CD14-positive monocyte (primary cell): ENCODE measurements around the gene EPYC. TPM values are rescaled to one million over a fixed set of nuclear protein-coding genes. Genes with fewer than 3 reads are reported as not detected.

Experiments
- DNase-seq, 3 donors: peaks; one replicate each; pipeline ENCODE4 v3.0.0-alpha.2; 2011 to 2022
- H2AFZ ChIP-seq: 2 replicates; pipeline ENCODE4 v1.6.0; 2012; ENCODE audit warnings: mild to moderate bottlenecking, low read depth, low read length, inconsistent platforms; ENCODE audit not compliant: insufficient read depth, poor library complexity, severe bottlenecking
- H3K27ac ChIP-seq, 2 donors: 1 replicate in 1 of 2; 2 replicates in 1 of 2; pipeline ENCODE4 v1.5.1; 2012 to 2013; ENCODE audit warnings: low read length in 2 of 2, control low read depth in 1 of 2, inconsistent platforms in 1 of 2, low read depth in 1 of 2, mild to moderate bottlenecking in 1 of 2
- H3K27me3 ChIP-seq, 2 donors: one replicate each; pipeline versions ENCODE4 v1.6.0 to v1.6.1; 2011 to 2013; ENCODE audit warnings: low read length in 2 of 2; ENCODE audit not compliant: control insufficient read depth in 2 of 2, insufficient read depth in 2 of 2
- H3K36me3 ChIP-seq, 2 donors: replicated peaks in 1 of 2; 1 replicate in 1 of 2; 2 replicates in 1 of 2; pipeline versions ENCODE4 v1.5.1 to v1.6.1; 2012 to 2013; ENCODE audit warnings: low read length in 2 of 2, control low read depth in 1 of 2, inconsistent platforms in 1 of 2, mild to moderate bottlenecking in 1 of 2; ENCODE audit not compliant: insufficient read depth in 2 of 2, control insufficient read depth in 1 of 2
- H3K4me1 ChIP-seq, 2 donors: 1 replicate in 1 of 2; 2 replicates in 1 of 2; pipeline versions ENCODE4 v1.5.1 to v1.6.1; 2012 to 2013; ENCODE audit warnings: low read length in 2 of 2, control low read depth in 1 of 2, inconsistent platforms in 1 of 2, mild to moderate bottlenecking in 1 of 2, moderate library complexity in 1 of 2; ENCODE audit not compliant: insufficient read depth in 2 of 2, control insufficient read depth in 1 of 2
- H3K4me2 ChIP-seq: replicated peaks from 2 replicates; pipeline ENCODE3; 2012; ENCODE audit warnings: low read length, moderate library complexity, mild to moderate bottlenecking; ENCODE audit not compliant: poor library complexity, severe bottlenecking; ENCODE audit errors: extremely low read depth
- H3K4me3 ChIP-seq, 3 experiments: fragments of 200-600 bp in 1 of 3; sonication (generic) in 1 of 3; replicated peaks in 1 of 3; 1 replicate in 2 of 3; 2 replicates in 1 of 3; pipeline ENCODE4 v1.5.1; 2011 to 2013; ENCODE audit warnings: low read length in 3 of 3, mild to moderate bottlenecking in 3 of 3, control low read depth in 2 of 3, low read depth in 2 of 3, inconsistent platforms in 1 of 3, moderate library complexity in 1 of 3
- H3K79me2 ChIP-seq: 2 replicates; pipeline ENCODE4 v1.6.0; 2012; ENCODE audit warnings: mild to moderate bottlenecking, control low read depth, inconsistent platforms, low read length, moderate library complexity; ENCODE audit not compliant: insufficient read depth
- H3K9ac ChIP-seq: 2 replicates; pipeline ENCODE4 v1.6.0; 2017; ENCODE audit warnings: low read length, mild to moderate bottlenecking; ENCODE audit not compliant: insufficient read depth, poor library complexity, severe bottlenecking
- H3K9me3 ChIP-seq, 2 donors: replicated peaks in 1 of 2; 1 replicate in 1 of 2; 2 replicates in 1 of 2; pipeline versions ENCODE4 v1.5.1 to v1.6.1; 2012 to 2013; ENCODE audit warnings: low read length in 2 of 2, control low read depth in 1 of 2; ENCODE audit not compliant: control insufficient read depth in 1 of 2, insufficient read depth in 1 of 2
- H4K20me1 ChIP-seq: 2 replicates; pipeline ENCODE4 v1.6.0; 2012; ENCODE audit warnings: mild to moderate bottlenecking, low read length, control low read depth, moderate library complexity; ENCODE audit not compliant: insufficient read depth
- H3K27ac Mint-ChIP-seq, 7 donors: one replicate each; pipeline ENCODE4 v1.8.0; 2020; ENCODE audit warnings: mild to moderate bottlenecking in 7 of 7, mixed read lengths in 7 of 7, moderate library complexity in 6 of 7, inconsistent platforms in 2 of 7
- H3K27me3 Mint-ChIP-seq, 3 donors: one replicate each; pipeline ENCODE4 v1.8.0; 2021 to 2022; ENCODE audit warnings: low read depth in 3 of 3, mild to moderate bottlenecking in 3 of 3, mixed read lengths in 3 of 3, moderate library complexity in 3 of 3, inconsistent platforms in 1 of 3
- H3K36me3 Mint-ChIP-seq, 2 donors: one replicate each; pipeline ENCODE4 v1.8.0; 2020; ENCODE audit warnings: mixed read lengths in 2 of 2, inconsistent platforms in 1 of 2, mild to moderate bottlenecking in 1 of 2
- H3K4me1 Mint-ChIP-seq: one replicate; pipeline ENCODE4 v1.8.0; 2020; ENCODE audit warnings: mild to moderate bottlenecking, mixed read lengths
- H3K4me3 Mint-ChIP-seq, 2 donors: one replicate each; pipeline ENCODE4 v1.8.0; 2020; ENCODE audit warnings: mild to moderate bottlenecking in 2 of 2, mixed read lengths in 2 of 2, moderate library complexity in 1 of 2
- H3K9me3 Mint-ChIP-seq, 7 donors: one replicate each; pipeline ENCODE4 v1.8.0; 2020 to 2022; ENCODE audit warnings: mixed read lengths in 7 of 7, mild to moderate bottlenecking in 6 of 7, moderate library complexity in 6 of 7, inconsistent platforms in 2 of 7
- CTCF ChIP-seq: fragments of 200-600 bp; IDR thresholded peaks from one replicate; pipeline ENCODE4 v1.8.0; 2022; ENCODE audit warnings: antibody characterized with exemption, mild to moderate bottlenecking
- WGBS: methylation state at CpG from one replicate; pipeline ENCODE4 v1.1.5; 2013; ENCODE audit warnings: missing lambda C conversion rate; ENCODE audit not compliant: insufficient coverage; 5-methylcytosine and 5-hydroxymethylcytosine counted together
- intact Hi-C, 2 donors: fragments of 100-400 bp; cut with micrococcal nuclease; formaldehyde crosslinking; loops; one replicate each; pipeline versions ENCODE4 v1.15.0 to v1.15.1; 2023
- polyA plus RNA-seq, 3 donors: library from polyadenylated mRNA; depleted of rRNA in 1 of 3; unstranded in 2 of 3; stranded (reverse) in 1 of 3; fragments of 300-500 nt in 2 of 3; fragments of >200 nt in 1 of 3; fragmentation: Illumina TruSeq in 2 of 3; gene quantifications; 1 replicate in 2 of 3; 2 replicates in 1 of 3; pipeline ENCODE4 v1.2.3, GENCODE V29; 2012 to 2021

Gene EPYC
- polyA plus RNA-seq, 3 donors: not detected

GRCh38 chr12:90958347-90958746 lies 46.4 kb downstream of the EPYC start:
- Histone ChIP-seq H3K9me3 (peaks cover 0 to 15% of the 10 kb centered on the region in 2 donors), H3K4me1 (no peaks in the 10 kb centered on the region), H3K27ac (no peak overlapping the region), H3K4me3 (no peak overlapping the region), H3K27me3 (no peaks in the 10 kb centered on the region), H3K4me2 (no peak overlapping the region), H3K36me3 (no peaks in the 10 kb centered on the region), H3K9ac (no peak overlapping the region), H3K79me2 (no peaks in the 10 kb centered on the region), H4K20me1 (no peaks in the 10 kb centered on the region), H2AFZ (no peak overlapping the region)
- peaks cover 3 to 16% (median 6%) of the 10 kb centered on the region in 7 donors for H3K9me3 Mint-ChIP-seq
- TF ChIP-seq CTCF: no peak
- no peaks in the 10 kb centered on the region for H3K27me3 Mint-ChIP-seq
- no peak for DNase-seq
- no peaks in the 10 kb centered on the region for H3K4me1 Mint-ChIP-seq
- no peak overlapping the region for H3K27ac Mint-ChIP-seq
- H3K36me3 Mint-ChIP-seq: no peaks in the 10 kb centered on the region
- WGBS: 100% methylated on average over 1 of the region's 3 CpGs
- intact Hi-C loops: loop anchor here (5.0 to 10.0 kb wide), 2 partner anchors 1414 to 1416 kb away; no protein-coding TSS in a partner anchor
- no peak overlapping the region for H3K4me3 Mint-ChIP-seq

- no peak within 1 kb of the TSS for H3K4me3 Mint-ChIP-seq
- no peaks in the 10 kb centered on the region for H3K36me3 Mint-ChIP-seq
- H3K4me1 Mint-ChIP-seq: no peaks in the 10 kb centered on the region
- Histone ChIP-seq H4K20me1 (no peaks in the 10 kb centered on the region), H3K79me2 (no peaks in the 10 kb centered on the region), H3K4me3 (no peak within 1 kb of the TSS), H3K36me3 (no peaks in the 10 kb centered on the region), H2AFZ (no peak within 1 kb of the TSS), H3K27ac (no peak within 1 kb of the TSS), H3K4me2 (no peak within 1 kb of the TSS), H3K27me3 (no peaks in the 10 kb centered on the region), H3K4me1 (no peaks in the 10 kb centered on the region), H3K9ac (no peak within 1 kb of the TSS), H3K9me3 (peaks cover 0 to 15% of the 10 kb centered on the region in 2 donors)
- no peak for DNase-seq
- no peaks in the 10 kb centered on the region for H3K27me3 Mint-ChIP-seq
- intact Hi-C loops: loop anchor here (5.0 to 10.0 kb wide), 2 partner anchors 1410 to 1413 kb away; no protein-coding TSS in a partner anchor
- peaks cover 3 to 16% (median 6%) of the 10 kb centered on the region in 7 donors for H3K9me3 Mint-ChIP-seq
- 95% methylated on average over 16 of the region's 22 CpGs for WGBS
- no peak within 1 kb of the TSS for H3K27ac Mint-ChIP-seq
- no peak for TF ChIP-seq CTCF
Measured at GRCh38 chr12:90954921-90955320, 49.9 kb downstream of the EPYC start, which contains the start of gene CCER1. CCER1 (minus strand) TSS chr12:90955176; CDS start chr12:90954742, 434 bp downstream.
